ENCODE results near the gene CROCC2.

DNA sequence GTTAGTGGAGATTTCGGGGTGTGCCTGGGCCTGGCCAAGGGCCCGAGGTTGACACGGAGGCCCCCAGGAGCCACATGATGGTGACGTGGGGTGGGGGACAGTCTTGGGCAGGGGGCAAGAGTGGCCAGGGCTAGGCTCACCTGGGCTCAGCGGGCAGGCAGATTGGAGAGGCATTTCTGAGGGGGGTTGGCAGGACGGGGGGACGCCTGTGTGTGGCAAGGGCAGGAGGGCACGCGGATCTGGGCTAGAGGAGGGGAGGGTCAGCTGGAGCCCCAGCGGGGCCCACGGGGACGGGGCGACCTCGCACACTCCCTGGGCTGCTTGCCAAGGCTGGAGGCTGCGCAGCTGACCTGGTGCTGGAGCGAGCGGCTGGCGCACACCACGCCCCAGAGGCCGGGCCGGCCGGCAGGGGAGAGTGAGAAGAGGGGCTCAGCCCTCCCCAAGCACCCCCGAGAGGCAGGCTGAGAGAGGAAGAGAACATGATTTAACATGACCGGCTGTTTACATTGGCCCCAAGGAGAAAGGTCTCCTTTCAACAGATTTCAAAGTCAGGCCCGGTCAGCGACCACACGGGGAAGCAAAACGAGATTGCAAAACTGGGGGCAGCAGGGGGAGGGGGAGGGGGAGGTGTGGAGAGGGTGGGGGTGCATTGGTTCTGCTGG is 54.3 kb downstream of the CROCC2 start:
- TF ChIP-seq, protein P1, sequence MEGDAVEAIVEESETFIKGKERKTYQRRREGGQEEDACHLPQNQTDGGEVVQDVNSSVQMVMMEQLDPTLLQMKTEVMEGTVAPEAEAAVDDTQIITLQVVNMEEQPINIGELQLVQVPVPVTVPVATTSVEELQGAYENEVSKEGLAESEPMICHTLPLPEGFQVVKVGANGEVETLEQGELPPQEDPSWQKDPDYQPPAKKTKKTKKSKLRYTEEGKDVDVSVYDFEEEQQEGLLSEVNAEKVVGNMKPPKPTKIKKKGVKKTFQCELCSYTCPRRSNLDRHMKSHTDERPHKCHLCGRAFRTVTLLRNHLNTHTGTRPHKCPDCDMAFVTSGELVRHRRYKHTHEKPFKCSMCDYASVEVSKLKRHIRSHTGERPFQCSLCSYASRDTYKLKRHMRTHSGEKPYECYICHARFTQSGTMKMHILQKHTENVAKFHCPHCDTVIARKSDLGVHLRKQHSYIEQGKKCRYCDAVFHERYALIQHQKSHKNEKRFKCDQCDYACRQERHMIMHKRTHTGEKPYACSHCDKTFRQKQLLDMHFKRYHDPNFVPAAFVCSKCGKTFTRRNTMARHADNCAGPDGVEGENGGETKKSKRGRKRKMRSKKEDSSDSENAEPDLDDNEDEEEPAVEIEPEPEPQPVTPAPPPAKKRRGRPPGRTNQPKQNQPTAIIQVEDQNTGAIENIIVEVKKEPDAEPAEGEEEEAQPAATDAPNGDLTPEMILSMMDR (conservative IDR thresholded peaks at IDR 0.05; ENCODE audit: low read length) = no peak
- no peak for TF ChIP-seq EZH2phosphoT487 (IDR thresholded peaks at IDR 0.05; ENCODE audit: borderline replicate concordance, low read depth, low read length)
